ENCODE measurements around the gene SFXN5. TPM values are rescaled to one million over a fixed set of nuclear protein-coding genes. Genes with fewer than 3 reads are reported as not detected.

SFXN5 gene
- total RNA-seq, 1 experiment from 2014 or later = 13.8 TPM

GRCh38 chr2:73006969-73007710 lies 64.4 kb downstream of the SFXN5 start:
- no peak for DNase-seq (ENCODE audit: low read depth)
- in situ Hi-C loops (cut with HindIII; ENCODE audit: low pct_unique_long_range_greater_than_20kb, low sequenced_read_pairs) = no loop called here

- in situ Hi-C loops (cut with HindIII; ENCODE audit: low pct_unique_long_range_greater_than_20kb, low sequenced_read_pairs) = no loop called here
- DNase-seq (ENCODE audit: low read depth) = no peak
Observed at GRCh38 chr2:73004889-73005596, 66.5 kb downstream of the SFXN5 start.

DNA sequence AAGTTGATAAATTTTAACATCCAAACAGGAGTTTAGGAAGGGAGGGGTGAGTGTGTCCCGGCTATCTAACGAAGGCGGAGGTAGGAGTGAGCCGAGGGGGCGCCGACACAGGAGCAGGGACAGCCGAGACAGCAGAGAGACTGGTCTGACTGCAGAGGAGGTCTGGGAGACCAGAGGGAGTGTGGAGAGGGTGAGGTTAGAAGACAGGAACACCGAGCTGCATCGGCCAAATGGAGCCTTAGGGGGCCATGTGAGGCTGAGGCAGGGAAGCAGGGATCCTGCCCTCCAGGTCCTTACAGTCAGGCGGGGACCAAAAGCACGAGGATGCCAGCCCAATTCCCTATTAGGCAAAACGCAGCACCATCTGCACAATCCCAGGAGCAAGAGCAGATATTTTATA lies 67.0 kb downstream of the SFXN5 start:
- in situ Hi-C loops (cut with HindIII; ENCODE audit: low pct_unique_long_range_greater_than_20kb, low sequenced_read_pairs) = no loop called here
- no peak for DNase-seq (ENCODE audit: low read depth)

GRCh38 chr2:73003027-73003426 lies 68.5 kb downstream of the SFXN5 start:
- in situ Hi-C loops (cut with HindIII; ENCODE audit: low pct_unique_long_range_greater_than_20kb, low sequenced_read_pairs) = no loop called here
- DNase-seq (ENCODE audit: low read depth) = no peak

DNA sequence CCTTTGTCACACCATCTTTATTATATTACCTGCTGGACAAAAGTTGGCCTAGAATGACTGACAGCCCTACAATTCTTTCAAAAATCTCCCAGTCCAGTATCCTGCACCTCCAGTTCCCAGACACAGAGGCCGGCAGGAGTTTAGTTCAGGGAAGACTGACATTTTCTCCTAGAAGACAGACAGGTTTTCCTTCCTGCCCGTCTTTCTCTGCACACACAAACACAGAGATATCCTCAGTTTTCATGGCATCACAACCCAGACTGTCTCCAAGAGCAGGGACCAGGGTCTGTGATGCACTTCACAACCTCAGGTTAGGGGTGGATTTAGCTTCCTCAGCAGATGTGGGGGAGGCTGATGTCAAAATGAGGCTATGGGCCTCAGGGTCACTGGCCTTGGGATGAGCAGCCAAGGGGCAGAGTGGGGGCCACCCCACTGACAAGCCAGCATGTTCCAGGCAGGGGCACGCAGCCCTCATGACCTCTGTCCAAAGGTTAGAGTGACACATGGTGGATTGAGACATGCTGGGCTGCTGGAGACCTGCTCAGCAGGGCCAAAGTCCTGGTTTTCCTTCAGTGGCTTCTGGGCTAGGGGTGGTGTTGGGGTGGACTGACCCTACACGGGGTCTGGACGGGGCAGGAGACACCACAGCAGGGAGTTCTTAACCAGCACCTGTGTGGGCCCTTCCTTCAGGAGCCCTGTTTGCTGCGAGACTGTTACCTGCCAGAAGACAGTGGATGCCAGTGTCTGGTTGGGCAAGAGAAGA lies 70.5 kb downstream of the SFXN5 start:
- in situ Hi-C loops (cut with HindIII; ENCODE audit: low pct_unique_long_range_greater_than_20kb, low sequenced_read_pairs) = no loop called here
- DNase-seq (ENCODE audit: low read depth) = no peak

DNA sequence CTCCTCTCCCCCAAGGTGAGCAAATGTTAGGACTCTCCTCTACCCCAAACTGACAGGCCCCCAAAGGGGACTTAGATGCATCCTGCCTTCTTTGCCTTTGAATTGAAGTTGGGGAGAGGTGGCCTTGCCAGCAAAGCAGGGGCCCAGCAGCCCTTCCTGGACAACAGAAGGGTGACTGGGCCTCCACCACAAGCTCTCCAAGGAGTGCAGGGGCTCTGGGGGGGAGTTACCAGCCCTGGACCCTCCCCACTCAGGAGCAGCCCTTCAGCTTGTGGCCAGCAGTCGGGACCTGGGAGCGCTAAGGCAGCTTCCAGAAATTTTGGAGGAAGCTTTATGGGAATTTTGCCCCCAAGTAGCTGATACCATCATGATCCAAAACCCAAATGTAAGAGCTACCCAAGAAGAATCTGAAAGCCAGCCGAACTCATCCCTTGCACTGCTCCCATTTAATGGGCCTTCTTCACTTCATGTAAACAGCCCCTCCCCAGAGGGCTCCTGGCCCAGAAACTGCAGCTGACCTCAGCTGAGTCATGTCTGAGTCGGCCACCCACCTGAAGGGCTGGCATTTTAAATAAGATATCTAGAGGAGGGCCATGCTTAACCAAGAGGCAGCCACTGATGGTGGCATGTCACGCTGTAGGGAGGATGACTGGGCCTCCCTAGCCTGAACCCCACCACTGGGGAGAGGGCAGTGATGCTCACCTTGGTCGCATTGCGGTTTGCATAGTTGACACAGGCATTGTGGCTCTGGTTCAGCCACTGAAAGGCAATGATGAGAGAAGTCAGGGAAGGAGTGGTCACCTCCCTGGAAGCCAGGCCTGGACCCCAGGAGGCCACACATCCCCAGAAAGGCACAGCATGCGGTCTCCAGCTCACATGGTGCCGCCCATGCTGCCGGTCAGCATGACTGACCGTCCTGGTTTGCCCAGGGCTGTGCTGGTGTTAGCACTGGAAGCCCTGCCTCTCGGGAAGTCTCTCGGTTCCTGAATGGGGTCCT lies 71.5 kb downstream of the SFXN5 start:
- peak; percentile 51 for DNase-seq (ENCODE audit: low read depth)
- in situ Hi-C loops (cut with HindIII; ENCODE audit: low pct_unique_long_range_greater_than_20kb, low sequenced_read_pairs) = no loop called here

GRCh38 chr2:72998724-72999123 lies 72.8 kb downstream of the SFXN5 start:
- in situ Hi-C loops (cut with HindIII; ENCODE audit: low pct_unique_long_range_greater_than_20kb, low sequenced_read_pairs) = no loop called here
- DNase-seq (ENCODE audit: low read depth) = no peak

DNA sequence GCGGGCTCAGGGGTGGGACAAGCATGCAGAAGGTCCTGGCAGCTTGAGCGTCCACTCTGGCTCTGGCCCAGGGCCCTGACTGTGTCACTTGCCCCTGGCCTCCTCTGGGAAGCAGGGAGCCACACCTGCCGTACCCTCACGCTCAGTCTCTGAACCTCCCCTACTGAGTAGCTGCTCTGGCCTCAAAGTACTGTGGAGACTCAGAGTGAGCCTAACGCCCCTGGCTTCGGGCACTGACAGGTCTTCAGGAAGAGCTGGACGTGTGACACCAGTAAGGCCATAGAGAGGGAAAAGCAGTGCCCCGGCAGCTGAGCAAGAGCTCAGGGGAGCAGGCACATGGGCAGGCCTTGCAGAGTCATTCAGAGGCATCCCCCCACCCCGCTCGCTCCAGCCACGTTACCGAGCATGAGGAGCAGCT lies 73.3 kb downstream of the SFXN5 start:
- in situ Hi-C loops (cut with HindIII; ENCODE audit: low pct_unique_long_range_greater_than_20kb, low sequenced_read_pairs) = no loop called here
- no peak for DNase-seq (ENCODE audit: low read depth)

DNA sequence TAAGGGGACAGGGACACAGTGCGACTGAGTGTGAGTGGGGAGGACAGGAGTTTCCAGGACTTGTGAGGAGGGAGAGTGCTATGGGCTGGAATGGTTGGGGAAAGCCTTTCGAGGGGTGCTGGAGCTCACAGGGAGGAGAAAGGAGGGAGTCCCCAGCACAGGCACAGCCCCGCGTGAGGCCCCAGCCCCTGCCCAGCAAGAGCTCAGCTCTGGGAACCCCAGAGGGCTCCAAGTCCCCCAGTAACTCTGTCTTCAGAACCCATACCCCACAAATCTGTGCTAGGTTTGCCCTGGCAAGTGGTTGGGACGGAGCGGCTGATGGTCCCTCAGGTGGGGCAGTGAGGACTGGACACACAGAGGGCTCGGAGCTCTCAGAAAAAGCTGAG lies 75.4 kb downstream of the SFXN5 start:
- in situ Hi-C loops (cut with HindIII; ENCODE audit: low pct_unique_long_range_greater_than_20kb, low sequenced_read_pairs) = no loop called here
- DNase-seq (ENCODE audit: low read depth) = no peak

- no peak for DNase-seq (ENCODE audit: low read depth)
- in situ Hi-C loops (cut with HindIII; ENCODE audit: low pct_unique_long_range_greater_than_20kb, low sequenced_read_pairs) = no loop called here
Observed at GRCh38 chr2:72995430-72996116, 75.9 kb downstream of the SFXN5 start.

- in situ Hi-C loops (cut with HindIII; ENCODE audit: low pct_unique_long_range_greater_than_20kb, low sequenced_read_pairs) = no loop called here
- no peak for DNase-seq (ENCODE audit: low read depth)
Observed at GRCh38 chr2:72994991-72995380, 76.5 kb downstream of the SFXN5 start.

DNA sequence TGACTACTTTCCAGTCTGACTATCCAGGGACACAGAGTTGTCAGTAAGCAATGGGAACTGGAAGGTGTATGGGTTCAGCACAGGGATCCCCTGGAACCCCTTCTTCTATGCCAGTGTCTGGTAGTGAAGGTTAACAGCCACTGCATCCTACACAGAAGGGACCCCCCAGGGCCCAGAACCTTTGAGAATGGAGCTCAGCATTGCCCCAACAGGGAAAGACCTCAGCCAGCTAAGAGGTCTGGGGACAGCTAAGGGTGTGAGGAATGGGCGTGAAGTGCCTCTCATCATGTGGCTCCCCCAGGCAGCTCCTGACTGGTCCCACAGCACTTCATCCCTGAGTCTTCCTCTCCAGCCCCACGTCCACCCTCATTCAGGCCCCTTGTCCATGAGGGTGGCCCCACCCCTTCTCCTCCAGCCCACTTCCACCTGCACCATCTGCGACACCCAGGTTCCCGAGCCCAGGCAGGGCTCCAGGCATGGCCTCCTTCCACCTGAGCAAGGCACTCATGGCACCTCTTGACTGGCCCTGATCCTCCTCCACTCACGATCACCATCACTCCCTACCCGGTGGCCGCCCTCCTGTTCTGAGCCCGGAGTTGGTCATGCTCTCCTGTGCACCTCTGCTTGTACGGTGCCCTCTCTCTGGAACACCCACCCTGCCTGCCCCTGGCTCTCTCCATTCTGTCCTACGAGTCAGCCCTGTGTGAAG lies 77.1 kb downstream of the SFXN5 start:
- DNase-seq (ENCODE audit: low read depth) = no peak
- in situ Hi-C loops (cut with HindIII; ENCODE audit: low pct_unique_long_range_greater_than_20kb, low sequenced_read_pairs) = no loop called here

DNA sequence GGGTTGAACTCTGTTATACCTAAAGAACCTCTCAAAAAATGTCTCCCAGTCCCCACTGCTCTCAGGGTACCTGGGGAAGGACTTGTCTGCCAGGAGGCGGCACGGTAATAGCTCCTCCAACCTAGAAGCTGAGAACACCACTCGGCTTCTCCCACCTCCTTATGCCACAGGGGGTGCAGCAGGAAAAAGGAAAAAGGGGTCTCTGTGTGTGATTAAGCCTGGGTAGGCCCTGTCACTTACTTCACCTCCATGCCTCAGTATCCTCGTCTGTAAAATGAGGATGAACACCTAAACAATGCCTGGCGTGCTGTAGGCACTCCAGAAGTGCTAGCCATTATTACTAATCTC lies 77.6 kb downstream of the SFXN5 start:
- in situ Hi-C loops (cut with HindIII; ENCODE audit: low pct_unique_long_range_greater_than_20kb, low sequenced_read_pairs) = no loop called here
- DNase-seq (ENCODE audit: low read depth) = no peak

DNA sequence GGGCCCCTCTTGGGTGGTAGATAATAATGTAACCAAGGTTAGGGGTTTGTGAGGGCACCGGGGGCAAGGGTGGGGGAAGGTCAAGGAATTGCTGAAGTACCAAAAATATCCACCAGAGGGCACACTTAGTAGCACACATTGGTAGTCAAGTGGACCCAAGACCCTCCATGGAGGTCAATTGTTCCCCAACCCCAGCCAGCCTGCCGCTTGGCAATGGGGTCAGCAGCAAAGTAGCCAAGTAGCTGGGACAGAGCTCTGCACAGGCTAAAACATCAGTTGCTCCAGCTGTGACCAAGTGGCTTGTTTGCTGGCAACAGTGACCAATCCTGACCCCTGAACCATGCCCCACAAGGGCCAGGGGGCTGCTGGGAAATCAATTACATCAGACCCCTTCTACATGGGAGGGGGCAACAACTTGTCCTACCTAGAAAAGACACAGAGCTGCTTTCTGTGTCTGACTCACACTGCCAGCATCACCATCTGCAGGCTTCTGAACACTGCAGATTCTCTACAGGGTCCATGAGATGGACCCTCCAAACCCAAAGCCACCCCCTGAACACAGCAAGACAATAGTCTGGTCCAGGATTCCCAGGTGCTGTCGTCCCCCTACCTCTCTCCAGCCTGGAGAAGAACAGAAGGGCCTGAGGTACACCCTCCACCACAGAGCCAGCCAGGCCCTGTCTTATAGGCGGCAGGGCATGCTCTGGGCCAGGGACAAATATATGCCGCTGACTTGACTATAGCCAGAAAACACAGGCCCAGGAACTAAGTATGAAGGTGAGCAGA lies 78.2 kb downstream of the SFXN5 start:
- peak; percentile 31 for DNase-seq (ENCODE audit: low read depth)
- in situ Hi-C loops (cut with HindIII; ENCODE audit: low pct_unique_long_range_greater_than_20kb, low sequenced_read_pairs) = no loop called here

GRCh38 chr2:72992734-72993102 lies 78.8 kb downstream of the SFXN5 start:
- no peak for DNase-seq (ENCODE audit: low read depth)
- in situ Hi-C loops (cut with HindIII; ENCODE audit: low pct_unique_long_range_greater_than_20kb, low sequenced_read_pairs) = no loop called here

GRCh38 chr2:72991980-72992733 lies 79.4 kb downstream of the SFXN5 start:
- in situ Hi-C loops (cut with HindIII; ENCODE audit: low pct_unique_long_range_greater_than_20kb, low sequenced_read_pairs) = no loop called here
- no peak for DNase-seq (ENCODE audit: low read depth)

Data from Caki2 (cell line).